GM21528 (cell line): ENCODE measurements around the gene SUPT5H.

Experiments
- ATAC-seq: cut with Tn5 transposase; IDR thresholded peaks from one replicate; pipeline ENCODE4 v1.9.1; 2021; ENCODE audit warnings: mild to moderate bottlenecking, moderate library complexity; ENCODE audit not compliant: unreplicated experiment, low FRiP score

Gene SUPT5H

DNA sequence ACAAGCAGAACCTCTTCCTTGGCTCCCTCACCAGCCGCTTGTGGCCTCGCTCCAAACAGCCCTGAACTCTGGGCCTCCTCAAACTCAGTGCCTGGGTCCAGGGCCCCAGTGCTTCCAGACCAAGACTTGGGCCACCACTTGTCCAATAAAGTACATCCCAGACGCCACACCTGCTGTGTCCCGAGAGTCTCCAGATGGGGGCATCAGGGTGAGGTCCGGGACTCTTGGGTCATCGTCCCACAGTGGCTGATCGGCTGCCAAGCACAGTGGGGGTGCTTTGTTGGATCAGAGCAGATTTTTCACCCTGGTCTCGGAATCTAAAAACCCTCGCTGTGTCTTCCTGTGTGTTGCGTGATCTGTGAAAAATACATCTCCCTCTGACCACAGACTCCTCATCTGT, 44.4 kb downstream of the SUPT5H start:
- no peak for ATAC-seq

DNA sequence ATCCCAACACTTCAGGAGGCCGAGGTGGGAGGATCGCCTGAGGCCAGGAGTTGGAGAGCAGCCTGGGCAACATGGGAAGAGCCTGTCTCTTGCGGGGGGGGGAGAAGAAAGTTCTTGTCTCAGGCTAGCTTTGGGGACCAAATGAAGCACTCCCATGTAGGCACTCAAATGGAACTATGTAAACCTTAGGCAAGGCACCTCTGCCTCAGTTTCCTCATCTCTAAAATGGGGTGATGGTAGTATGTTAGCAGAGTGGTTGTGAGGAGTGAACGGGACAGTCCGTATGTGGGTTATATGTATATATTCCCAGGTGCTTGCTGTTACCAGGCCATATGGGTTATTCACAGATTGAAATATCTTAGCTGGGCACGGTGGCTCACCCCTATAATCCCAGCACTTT, 46.8 kb downstream of the SUPT5H start:
- ATAC-seq = no peak

- no peak for ATAC-seq
Observed at GRCh38 chr19:39492788-39493187, 47.4 kb downstream of the SUPT5H start.

- no peak for ATAC-seq
Observed at GRCh38 chr19:39494661-39495060, 49.3 kb downstream of the SUPT5H start.

DNA sequence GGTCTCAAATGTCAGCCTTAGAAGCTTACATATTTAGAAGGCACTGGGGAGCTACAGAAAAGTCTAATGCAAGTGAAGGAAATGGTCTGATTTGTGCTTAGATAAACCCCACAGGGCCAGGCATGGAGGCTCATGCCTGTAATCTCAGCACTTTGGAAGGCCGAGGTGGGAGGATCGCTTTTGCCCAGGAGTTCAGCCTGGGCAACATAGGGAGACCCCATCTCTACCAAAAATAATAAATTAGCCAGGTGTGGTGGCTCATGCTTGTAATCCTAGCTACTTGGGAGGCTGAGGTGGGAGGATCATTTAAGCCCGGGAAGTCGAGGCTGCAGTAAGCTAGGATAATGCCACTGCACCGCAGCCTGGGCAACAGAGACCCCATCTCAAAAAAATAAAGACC, 50.7 kb downstream of the SUPT5H start:
- no peak for ATAC-seq

GRCh38 chr19:39497701-39497995, 52.3 kb downstream of the SUPT5H start:
- ATAC-seq = no peak

DNA sequence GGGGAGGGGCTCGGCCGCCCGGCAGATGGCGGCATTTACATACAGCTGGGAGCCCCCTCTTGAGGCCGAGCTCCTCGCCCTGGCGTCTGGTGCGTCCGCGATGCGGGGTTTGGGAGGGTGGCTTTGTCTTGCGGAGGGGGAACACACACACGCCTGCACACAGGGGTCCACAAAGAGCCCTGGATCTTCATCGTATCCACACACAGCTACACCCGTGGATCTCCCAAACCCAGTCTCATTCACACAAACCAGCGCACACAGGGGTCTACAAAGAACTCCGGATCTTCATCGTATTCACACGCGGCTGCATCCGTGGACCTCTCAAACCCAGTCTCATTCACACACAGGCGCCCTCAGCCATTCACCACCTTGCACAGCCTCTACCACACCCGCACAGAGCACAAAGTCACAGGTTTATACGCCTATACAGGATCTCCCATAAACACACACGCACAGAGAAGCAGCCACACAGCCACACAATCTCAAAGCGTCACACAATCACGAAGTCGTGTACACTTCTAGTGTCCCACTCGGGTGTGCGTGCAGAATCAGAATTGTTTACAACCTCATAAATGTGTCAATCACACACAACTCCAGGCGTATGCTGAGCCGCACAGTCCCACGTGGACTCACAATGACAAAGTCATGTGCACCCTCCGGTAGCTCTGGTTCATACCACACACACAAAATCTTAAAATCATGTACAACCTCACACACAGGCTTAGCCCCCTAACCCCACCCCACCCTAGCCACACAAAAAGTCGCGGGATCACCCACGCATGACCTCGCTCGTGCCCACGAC, 52.8 kb downstream of the SUPT5H start:
- ATAC-seq = no peak

- ATAC-seq = no peak
Observed at GRCh38 chr19:39498798-39499642, 53.6 kb downstream of the SUPT5H start, which contains the start of gene DLL3. Gene DLL3, plus strand, starts transcription at chr19:39498947. Its CDS starts 28 bp downstream, at chr19:39498975.

DNA sequence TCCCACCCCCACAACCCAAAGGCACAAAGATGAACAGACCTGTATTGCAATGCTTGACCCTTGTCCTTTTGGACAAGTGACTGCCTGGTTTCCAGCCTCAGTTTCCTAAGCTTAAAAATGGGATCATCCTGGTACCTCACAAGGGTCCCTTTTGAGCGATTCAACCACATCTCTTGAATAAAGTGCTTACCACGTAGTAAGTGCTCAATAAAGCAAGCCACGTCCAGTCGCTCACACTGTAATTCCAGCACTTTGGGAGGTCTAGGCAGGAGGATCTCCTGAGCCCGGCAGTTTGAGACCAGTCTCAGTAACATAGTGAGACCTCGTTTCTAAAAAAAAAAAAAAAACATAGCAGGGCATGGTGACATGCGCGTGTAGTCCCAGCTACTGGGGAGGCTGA, 54.5 kb downstream of the SUPT5H start:
- ATAC-seq = no peak

DNA sequence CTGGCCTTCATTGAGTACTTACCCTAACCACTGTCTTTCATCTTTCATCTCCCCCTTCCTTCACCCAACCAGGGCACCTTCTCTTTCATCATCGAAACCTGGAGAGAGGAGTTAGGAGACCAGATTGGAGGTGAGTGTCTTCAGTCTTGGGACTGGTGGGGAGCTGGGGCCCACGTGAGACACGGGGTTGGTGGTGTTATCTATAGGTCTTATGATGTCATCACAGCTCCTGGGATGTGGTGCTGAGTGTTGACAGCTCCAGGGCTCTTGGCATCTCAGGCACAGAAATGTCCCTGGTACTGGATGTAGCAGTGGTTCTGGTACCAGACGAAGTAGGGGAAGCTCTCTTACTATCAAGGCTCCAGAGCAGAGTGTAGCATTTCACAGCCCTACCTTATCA, 55.2 kb downstream of the SUPT5H start:
- ATAC-seq = no peak

GRCh38 chr19:39501340-39501739, 56.0 kb downstream of the SUPT5H start:
- no peak for ATAC-seq

DNA sequence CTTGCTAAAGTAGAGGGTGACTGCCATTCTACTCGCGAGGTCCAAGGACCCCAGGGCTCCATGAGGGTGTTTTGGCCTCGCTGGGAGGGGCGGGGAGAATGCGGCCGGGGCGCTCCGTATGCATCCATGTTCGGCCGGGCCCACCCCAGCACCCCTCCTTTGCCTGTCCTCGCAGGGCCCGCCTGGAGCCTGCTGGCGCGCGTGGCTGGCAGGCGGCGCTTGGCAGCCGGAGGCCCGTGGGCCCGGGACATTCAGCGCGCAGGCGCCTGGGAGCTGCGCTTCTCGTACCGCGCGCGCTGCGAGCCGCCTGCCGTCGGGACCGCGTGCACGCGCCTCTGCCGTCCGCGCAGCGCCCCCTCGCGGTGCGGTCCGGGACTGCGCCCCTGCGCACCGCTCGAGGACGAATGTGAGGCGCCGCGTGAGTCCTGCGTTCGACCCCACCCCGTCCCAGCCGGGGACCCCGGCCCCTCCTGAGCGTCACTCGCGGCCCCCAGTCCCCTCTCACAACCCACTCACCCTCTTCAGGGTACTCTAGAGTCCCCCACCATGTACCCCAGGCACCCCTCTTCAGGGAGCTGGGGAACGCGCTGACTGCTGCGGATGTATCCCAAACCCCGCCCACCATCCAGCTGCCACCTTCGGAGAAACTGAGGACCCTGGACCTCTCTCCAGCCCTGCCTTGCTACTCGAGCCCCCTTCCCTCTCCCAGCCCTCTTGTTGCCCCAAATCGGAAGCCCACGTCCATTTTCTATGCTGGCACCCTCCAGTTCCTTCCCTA, 57.4 kb downstream of the SUPT5H start:
- ATAC-seq = no peak

DNA sequence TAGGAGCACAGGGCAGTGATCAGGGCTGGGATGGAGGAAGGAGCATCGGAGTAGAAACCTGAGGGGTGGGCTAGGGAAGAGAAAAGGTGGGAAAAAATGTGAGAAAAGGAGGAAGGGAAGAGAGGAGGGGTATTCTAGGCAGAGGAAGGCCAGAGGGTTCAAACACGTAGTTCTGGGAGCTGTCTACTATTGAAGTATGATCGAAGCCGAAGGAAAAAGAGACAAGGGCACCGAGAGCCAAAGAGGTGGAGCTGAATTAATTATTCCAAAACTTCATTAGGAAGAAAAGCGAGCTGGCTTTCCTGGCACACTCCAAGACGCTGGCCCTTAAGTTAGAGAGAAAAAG, 61.2 kb downstream of the SUPT5H start:
- ATAC-seq = no peak

- ATAC-seq = no peak
Observed at GRCh38 chr19:39506944-39507714, 61.7 kb downstream of the SUPT5H start.

DNA sequence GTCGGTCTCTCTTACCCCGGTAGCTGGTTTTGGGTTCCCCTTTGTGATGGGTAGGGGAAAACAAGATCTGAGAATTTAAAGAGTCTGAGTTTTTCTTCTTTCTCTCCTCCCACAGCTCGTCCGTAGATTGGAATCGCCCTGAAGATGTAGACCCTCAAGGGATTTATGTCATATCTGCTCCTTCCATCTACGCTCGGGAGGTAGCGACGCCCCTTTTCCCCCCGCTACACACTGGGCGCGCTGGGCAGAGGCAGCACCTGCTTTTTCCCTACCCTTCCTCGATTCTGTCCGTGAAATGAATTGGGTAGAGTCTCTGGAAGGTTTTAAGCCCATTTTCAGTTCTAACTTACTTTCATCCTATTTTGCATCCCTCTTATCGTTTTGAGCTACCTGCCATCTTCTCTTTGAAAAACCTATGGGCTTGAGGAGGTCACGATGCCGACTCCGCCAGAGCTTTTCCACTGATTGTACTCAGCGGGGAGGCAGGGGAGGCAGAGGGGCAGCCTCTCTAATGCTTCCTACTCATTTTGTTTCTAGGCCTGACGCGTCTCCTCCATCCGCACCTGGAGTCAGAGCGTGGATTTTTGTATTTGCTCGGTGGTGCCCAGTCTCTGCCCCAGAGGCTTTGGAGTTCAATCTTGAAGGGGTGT, 62.5 kb downstream of the SUPT5H start:
- no peak for ATAC-seq

DNA sequence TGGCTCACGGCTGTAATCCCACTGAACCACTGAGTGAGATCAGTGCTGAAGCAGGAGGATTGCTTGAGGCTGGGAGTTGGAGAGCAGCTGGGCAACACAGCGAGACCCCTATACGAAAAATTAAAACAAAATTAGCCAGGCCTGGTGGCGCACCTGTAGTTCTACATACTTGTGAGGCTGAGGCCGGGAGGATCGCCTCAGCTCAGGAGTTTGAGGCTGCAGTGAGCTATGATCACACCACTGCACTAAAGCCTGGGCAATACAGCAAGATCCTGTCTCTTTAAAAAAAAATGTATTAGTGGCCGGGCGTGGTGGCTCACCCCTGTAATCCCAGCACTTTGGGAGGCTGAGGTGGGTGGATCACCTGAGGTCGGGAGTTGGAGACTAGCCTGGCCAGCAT, 63.2 kb downstream of the SUPT5H start:
- no peak for ATAC-seq

DNA sequence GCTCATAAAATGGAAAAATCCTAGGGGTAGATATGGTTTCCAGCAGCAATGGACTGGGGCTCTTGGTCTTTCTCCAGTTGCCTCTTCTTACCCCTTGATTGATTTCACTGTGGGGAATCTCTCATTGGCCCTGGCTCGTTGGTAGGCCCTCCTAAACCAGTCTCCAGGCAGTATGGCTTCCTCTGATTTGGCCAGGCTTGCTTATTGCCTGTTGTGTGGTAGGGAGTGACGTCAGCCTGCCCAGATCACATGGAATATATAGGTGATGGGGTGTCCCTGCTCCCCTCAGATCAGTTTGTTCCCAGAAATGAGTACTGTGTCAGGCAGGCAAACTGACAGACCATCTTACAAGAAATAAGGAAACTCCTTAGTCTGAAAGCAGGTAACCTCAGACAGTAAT, 63.9 kb downstream of the SUPT5H start:
- ATAC-seq = no peak

DNA sequence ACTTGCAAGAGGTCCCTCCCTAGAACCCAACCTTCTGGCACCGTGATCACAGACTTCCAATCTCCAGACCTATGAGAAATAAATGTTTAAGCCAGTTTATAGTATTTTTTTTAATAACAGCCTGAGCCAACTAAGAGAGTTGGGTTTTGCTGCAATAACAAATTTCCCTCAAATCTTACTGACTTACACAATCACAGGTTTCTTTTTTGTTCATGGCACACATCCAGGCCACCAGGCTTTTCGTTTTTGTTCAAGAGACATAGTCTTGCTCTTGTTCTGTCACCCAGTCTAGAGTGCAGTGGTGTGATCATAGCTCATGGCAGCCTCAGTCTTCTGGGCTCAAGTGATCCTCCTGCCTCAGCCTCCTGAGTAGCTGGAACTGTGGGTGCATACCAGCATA, 67.6 kb downstream of the SUPT5H start:
- ATAC-seq = no peak

DNA sequence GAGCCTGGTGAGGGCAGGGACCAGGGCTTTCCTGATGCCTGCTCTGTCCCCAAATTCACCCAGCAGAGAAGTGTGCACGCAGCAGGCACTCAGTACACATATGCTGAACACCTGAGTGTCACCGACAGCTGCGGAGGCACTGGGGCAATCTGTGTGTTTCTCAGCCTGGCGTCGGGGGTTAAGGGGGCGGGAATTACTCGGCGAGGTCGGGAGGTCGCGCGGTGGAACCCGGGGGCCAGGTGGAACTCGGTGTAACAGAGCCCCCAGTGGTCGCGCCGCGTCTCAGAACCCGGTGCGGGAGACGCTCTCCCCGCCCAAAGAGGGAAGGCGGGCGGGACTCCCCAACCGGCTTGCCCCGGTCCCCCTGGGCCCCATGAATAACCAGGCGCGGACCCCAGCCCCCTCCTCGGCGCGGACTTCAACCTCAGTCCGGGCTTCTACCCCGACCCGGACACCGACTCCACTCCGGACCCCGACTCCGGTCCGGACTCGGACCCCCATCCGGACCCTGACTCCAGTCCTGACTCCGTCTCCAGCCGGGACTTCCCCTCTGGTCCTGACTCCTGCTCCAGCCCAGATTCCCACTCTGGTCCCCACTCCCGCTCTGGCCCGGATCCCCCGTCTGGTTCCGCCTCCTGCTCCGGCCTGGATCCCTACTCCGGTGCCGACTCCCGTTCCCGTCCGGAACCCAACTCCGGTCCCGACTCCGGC, 69.6 kb downstream of the SUPT5H start, which contains the start of gene SELENOV:
Gene SELENOV, plus strand, starts transcription at position 300 of the 711 bp plus-strand sequence. Its CDS starts 74 bp downstream, at position 374.
- ATAC-seq = no peak
